Measurements from ENCODE around the gene MTERF1. TPM values are rescaled to one million over a fixed set of nuclear protein-coding genes. Genes with fewer than 3 reads are reported as not detected.

The MTERF1 gene
- total and polyA plus RNA-seq, 2 of the 13 experiments (the other 11 are each of a cell fraction or from before 2014, with no cell fraction given) = 5.5 to 19.3 TPM

DNA sequence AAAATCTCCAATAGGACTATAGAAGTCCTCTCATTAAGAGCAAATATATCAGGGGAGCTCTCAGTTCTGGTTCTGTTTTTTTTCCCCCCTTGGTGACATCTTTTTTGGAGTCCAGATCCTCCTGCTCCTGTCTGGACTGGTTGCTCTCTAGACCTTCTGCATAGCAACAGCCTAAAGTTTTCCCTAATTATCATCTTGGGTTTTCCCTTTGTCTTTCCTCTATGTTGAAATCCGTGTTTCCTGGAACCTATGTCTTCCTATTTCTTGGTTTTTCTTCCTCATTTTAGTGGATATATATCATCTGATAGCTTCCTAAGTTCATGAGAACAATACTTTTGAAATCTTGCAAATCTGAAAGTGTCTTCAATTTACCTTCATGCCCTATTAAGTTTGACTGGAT is 29.7 kb upstream of the MTERF1 start:
- ATAC-seq (no peak), DNase-seq (ENCODE audit: low spot score) (no peak), FAIRE-seq (no peak)
- H3K79me2 ChIP-seq (ENCODE audit: insufficient read depth, low read length) = no peaks in the 10 kb centered on the region
- no peaks in the 10 kb centered on the region for H3K36me3 ChIP-seq (replicated peaks in 1 of 2; ENCODE audit: control insufficient read depth in 1 of 2, insufficient read depth in 2 of 2, low read length in 2 of 2)
- intact Hi-C loops (cut with micrococcal nuclease; ENCODE audit: unreplicated experiment) (no loop called here), in situ Hi-C loops (cut with HindIII; ENCODE audit: extremely low pct_ligation_motif_present, low pct_unique_long_range_greater_than_20kb) (no loop called here)
- H3K4me3 ChIP-seq (replicated peaks in 1 of 3; ENCODE audit: insufficient read depth in 1 of 3, low read depth in 2 of 3, low read length in 3 of 3) = no peak overlapping the region
- ChIA-PET CTCF (ENCODE audit: low intra/inter-chr PET ratio, low total read pairs) (no interaction called here), POLR2A (no interaction called here)
- H3K4me2 ChIP-seq (ENCODE audit: low read depth, low read length) = no peak overlapping the region
- BruUV-seq (replicated peaks) = no TSS peak
- H3K9me3 ChIP-seq (ENCODE audit: low read length) = no peaks in the 10 kb centered on the region
- H2AFZ ChIP-seq (ENCODE audit: low read length) = no peak overlapping the region
- H3K27me3 ChIP-seq (ENCODE audit: control insufficient read depth in 1 of 2, insufficient read depth in 2 of 2, low read length in 2 of 2) = no peaks in the 10 kb centered on the region
- no peaks in the 10 kb centered on the region for H3K4me1 ChIP-seq (ENCODE audit: insufficient read depth, low read length)
- H3K27ac ChIP-seq (ENCODE audit: extremely low read length, insufficient read depth, low read length) = no peak overlapping the region
- no peaks in the 10 kb centered on the region for H4K20me1 ChIP-seq (ENCODE audit: insufficient read depth, low read length)
- H3K9ac ChIP-seq (ENCODE audit: insufficient read depth, low read depth, low read length) = no peak overlapping the region
- 23% methylated on average over 1 of the region's 1 CpG for WGBS (ENCODE audit: low lambda C conversion rate)
- TF ChIP-seq, protein P1, sequence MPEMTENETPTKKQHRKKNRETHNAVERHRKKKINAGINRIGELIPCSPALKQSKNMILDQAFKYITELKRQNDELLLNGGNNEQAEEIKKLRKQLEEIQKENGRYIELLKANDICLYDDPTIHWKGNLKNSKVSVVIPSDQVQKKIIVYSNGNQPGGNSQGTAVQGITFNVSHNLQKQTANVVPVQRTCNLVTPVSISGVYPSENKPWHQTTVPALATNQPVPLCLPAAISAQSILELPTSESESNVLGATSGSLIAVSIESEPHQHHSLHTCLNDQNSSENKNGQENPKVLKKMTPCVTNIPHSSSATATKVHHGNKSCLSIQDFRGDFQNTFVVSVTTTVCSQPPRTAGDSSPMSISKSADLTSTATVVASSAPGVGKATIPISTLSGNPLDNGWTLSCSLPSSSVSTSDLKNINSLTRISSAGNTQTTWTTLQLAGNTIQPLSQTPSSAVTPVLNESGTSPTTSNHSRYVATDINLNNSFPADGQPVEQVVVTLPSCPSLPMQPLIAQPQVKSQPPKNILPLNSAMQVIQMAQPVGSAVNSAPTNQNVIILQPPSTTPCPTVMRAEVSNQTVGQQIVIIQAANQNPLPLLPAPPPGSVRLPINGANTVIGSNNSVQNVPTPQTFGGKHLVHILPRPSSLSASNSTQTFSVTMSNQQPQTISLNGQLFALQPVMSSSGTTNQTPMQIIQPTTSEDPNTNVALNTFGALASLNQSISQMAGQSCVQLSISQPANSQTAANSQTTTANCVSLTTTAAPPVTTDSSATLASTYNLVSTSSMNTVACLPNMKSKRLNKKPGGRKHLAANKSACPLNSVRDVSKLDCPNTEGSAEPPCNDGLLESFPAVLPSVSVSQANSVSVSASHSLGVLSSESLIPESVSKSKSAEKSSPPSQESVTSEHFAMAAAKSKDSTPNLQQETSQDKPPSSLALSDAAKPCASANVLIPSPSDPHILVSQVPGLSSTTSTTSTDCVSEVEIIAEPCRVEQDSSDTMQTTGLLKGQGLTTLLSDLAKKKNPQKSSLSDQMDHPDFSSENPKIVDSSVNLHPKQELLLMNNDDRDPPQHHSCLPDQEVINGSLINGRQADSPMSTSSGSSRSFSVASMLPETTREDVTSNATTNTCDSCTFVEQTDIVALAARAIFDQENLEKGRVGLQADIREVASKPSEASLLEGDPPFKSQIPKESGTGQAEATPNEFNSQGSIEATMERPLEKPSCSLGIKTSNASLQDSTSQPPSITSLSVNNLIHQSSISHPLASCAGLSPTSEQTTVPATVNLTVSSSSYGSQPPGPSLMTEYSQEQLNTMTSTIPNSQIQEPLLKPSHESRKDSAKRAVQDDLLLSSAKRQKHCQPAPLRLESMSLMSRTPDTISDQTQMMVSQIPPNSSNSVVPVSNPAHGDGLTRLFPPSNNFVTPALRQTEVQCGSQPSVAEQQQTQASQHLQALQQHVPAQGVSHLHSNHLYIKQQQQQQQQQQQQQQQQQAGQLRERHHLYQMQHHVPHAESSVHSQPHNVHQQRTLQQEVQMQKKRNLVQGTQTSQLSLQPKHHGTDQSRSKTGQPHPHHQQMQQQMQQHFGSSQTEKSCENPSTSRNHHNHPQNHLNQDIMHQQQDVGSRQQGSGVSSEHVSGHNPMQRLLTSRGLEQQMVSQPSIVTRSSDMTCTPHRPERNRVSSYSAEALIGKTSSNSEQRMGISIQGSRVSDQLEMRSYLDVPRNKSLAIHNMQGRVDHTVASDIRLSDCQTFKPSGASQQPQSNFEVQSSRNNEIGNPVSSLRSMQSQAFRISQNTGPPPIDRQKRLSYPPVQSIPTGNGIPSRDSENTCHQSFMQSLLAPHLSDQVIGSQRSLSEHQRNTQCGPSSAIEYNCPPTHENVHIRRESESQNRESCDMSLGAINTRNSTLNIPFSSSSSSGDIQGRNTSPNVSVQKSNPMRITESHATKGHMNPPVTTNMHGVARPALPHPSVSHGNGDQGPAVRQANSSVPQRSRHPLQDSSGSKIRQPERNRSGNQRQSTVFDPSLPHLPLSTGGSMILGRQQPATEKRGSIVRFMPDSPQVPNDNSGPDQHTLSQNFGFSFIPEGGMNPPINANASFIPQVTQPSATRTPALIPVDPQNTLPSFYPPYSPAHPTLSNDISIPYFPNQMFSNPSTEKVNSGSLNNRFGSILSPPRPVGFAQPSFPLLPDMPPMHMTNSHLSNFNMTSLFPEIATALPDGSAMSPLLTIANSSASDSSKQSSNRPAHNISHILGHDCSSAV (CRISPR knock-in tag; IDR thresholded peaks at IDR 0.05; ENCODE audit: borderline replicate concordance) = no peak
- TF ChIP-seq ZNF567 (CRISPR knock-in tag; IDR thresholded peaks at IDR 0.05; ENCODE audit: borderline replicate concordance) (no peak), BCL6 (CRISPR knock-in tag; IDR thresholded peaks at IDR 0.05) (no peak), SIN3B (IDR thresholded peaks at IDR 0.05; ENCODE audit: low read length) (no peak), GATA4 (IDR thresholded peaks at IDR 0.05; ENCODE audit: borderline replicate concordance, low read depth) (no peak), TBP (CRISPR knock-in tag; IDR thresholded peaks at IDR 0.05) (no peak), BRD4 (CRISPR knock-in tag; IDR thresholded peaks at IDR 0.05) (no peak), GATAD2A (CRISPR knock-in tag; IDR thresholded peaks at IDR 0.05) (no peak), ZNF260 (CRISPR knock-in tag; IDR thresholded peaks at IDR 0.05; ENCODE audit: borderline replicate concordance, low read depth) (no peak), PTBP1 (IDR thresholded peaks at IDR 0.05; ENCODE audit: low read depth, low read length, poor library complexity, severe bottlenecking) (no peak)
